HK-2 (cell line): ENCODE data around the gene EME1.
A peak's percentile ranks its signal among the peaks of the same experiment; 100 is the strongest.

Source experiments
- DNase-seq: peaks from one replicate; pipeline ENCODE4 v3.0.0-alpha.2; 2018; ENCODE audit not compliant: unreplicated experiment

Gene EME1

GRCh38 chr17:50348522-50349242 is 24.3 kb upstream of the EME1 start:
- no peak for DNase-seq

GRCh38 chr17:50349243-50349600 is 23.8 kb upstream of the EME1 start:
- DNase-seq = no peak

DNA sequence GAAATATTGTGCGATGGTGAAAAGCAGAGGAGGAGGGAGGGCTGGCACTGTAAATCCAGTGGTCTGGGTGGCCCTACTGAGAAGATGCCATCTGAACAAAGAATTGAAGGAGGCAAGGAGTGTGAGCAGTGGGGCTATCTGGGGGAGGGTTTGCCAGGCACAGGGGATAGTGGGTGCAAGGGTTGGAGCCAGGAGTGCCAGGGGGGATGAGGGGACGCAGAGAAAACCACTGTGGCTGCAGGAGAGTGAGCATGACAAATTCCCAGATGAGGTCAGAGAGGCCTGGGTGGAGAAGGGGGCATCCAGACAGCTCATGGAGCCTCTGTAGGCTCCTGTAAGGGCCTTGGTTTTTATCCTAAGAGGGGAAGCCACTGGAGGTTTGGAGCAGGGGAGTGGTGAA is 22.3 kb upstream of the EME1 start:
- no peak for DNase-seq

DNA sequence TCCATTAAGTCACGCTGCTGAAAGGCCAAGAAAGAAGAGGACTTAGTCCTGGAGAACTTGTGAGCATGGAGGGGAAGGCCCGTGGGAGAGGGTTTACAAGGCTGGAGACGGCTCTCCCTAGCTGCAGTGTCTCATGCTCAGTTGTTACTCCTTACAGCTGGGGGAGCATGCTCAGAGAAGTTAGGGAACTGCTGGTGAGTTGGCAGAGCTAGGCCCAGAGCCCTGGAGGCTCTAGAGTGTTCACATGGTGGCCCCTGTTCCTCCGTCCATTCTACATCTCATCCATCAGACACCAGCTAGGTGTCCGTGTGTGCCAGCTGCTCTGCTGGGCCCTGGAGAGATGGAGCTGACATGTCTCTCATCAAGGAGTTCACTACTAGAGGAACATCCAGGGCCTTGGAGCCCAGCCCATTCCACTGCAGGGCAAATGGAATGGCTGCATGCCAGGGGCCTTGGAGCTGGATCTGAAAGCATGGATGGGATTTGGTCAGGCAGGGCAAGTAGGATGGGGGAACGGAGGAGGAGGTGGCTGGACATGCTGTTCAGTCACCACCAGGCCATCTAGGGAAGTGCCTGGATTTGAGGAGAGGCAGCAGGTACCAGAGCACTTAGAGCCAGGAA is 20.8 kb upstream of the EME1 start:
- no peak for DNase-seq

GRCh38 chr17:50352693-50353599 is 20.1 kb upstream of the EME1 start:
- no peak for DNase-seq

DNA sequence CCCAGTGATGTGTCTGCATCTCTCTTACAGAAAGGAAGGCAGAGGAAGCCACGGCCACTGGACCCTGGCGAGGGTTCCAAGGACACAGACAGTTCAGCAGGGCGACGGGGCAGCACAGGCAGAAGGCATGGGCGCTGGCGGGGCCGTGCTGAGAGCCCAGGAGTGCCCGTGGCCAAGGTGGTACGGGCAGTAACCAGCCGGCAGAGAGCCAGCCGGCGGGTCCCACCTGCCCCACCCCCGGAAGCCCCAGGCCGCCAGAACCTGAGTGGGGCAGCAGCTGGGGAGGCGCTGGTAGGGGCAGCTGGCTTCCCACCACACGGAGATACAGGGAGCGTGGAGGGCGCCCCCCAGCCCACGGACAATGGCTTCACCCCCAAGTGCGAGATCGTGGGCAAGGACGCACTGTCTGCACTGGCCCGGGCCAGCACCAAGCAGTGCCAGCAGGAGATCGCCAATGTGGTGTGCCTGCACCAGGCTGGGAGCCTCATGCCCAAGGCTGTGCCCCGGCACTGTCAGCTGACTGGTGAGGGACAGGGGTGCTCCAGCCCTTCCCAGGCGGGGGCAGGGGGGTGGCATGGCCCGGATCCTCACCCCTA is 19.3 kb upstream of the EME1 start:
- DNase-seq = no peak

DNA sequence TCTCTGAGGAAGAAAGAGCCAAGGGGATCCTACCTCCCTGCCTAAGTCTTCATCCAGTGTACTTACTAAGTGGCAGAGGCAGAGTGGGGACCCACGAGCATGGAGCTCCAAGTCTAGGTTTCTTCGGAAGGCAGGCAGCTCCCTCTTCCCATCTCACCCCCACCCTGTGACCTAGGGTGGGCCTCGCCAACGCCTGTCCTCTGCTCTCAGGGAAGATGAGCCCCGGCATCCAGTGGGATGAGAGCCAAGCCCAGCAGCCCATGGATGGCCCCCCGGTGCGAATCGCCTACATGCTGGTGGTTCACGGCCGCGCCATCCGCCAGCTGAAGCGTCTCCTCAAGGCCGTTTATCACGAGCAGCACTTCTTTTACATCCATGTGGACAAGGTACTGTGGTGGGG is 18.8 kb upstream of the EME1 start:
- DNase-seq = no peak

GRCh38 chr17:50354776-50355175 is 18.3 kb upstream of the EME1 start:
- no peak for DNase-seq

- DNase-seq = no peak
These were observed 17.7 kb upstream of the EME1 start for GRCh38 chr17:50355336-50355700.

DNA sequence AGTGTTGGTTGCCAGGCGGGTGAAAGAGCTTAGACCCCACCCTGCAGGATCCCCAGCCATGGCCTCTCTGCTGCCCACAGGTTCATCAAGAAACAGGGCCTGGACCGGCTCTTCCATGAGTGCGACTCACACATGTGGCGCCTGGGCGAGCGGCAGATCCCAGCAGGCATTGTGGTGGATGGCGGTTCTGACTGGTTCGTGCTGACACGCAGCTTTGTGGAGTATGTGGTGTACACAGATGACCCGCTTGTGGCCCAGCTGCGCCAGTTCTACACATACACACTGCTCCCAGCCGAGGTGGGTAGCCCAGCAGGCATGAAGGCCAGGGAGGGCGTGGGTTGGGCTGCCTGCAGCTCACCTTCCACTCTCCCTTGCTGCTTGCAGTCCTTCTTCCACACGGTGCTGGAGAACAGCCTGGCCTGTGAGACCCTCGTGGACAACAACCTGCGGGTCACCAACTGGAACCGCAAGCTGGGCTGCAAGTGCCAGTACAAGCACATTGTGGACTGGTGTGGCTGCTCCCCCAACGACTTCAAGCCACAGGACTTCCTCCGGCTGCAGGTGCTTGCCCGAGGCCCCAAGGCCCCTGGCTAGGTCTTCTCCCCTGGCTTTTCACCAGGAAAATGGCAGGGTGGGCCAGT is 17.2 kb upstream of the EME1 start:
- DNase-seq = no peak

DNA sequence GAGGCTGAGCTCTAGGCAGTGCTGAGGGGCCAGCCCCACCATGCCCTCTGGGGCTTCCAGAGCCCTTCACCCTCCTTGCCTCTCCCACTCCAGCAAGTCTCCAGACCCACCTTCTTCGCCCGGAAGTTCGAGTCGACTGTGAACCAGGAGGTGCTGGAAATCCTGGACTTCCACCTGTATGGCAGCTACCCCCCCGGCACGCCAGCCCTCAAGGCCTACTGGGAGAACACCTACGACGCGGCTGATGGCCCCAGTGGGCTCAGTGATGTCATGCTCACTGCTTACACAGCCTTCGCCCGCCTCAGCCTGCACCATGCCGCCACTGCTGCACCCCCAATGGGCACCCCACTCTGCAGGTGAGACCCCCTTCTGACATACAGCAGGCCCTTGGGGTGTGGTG is 16.6 kb upstream of the EME1 start:
- no peak for DNase-seq

DNA sequence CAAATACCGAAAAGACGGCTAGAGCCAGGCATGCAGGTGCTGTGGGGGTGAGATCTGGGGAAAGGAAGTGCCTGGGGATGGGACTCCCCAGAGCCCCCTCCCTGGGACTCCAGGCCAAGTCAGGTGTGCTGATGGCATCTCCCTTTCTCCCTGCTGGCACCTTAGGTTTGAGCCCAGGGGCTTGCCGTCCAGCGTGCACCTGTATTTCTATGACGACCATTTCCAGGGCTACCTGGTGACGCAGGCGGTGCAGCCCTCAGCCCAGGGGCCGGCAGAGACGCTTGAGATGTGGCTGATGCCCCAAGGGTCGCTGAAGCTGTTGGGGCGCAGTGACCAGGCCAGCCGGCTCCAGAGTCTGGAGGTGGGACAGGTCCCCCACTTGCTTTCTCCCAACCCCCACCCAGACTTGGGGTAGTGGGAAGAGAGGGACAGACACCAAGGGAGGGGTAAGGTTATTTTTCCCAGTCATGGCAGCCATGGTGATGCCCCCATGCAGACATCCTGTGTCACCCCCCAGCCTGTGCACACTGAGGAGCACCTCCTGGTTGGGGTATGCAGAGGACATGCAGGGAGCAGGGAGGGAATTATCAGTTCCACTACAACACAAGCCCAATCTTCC is 16.0 kb upstream of the EME1 start:
- no peak for DNase-seq

DNA sequence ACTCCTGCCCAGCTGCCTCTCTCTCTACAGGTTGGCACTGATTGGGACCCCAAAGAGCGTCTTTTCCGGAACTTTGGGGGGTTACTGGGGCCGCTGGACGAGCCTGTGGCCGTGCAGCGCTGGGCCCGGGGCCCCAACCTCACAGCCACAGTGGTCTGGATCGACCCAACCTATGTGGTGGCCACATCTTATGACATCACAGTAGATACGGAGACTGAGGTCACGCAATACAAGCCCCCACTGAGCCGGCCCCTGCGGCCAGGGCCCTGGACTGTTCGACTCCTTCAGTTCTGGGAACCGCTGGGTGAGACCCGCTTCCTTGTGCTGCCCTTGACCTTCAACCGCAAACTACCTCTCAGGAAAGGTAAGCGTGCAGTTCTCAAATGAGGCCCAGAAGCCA is 14.9 kb upstream of the EME1 start:
- DNase-seq = no peak

- DNase-seq = no peak
These were observed 13.9 kb upstream of the EME1 start for GRCh38 chr17:50359005-50359699.

GRCh38 chr17:50359998-50360461 is 13.0 kb upstream of the EME1 start:
- DNase-seq = no peak

- DNase-seq = no peak
These were observed 12.4 kb upstream of the EME1 start for GRCh38 chr17:50360486-50361115.

- peak; percentile 52 for DNase-seq
These were observed 11.2 kb upstream of the EME1 start for GRCh38 chr17:50361561-50362480.

- DNase-seq = no peak
These were observed 10.4 kb upstream of the EME1 start for GRCh38 chr17:50362661-50363060.
